HL-60 (cell line): ENCODE measurements around the gene TMEM80.

ENCODE experiments used
- CTCF ChIP-seq: IDR thresholded peaks from one replicate; pipeline ENCODE4 v1.5.1; 2011; ENCODE audit warnings: low read length, control low read depth, inconsistent platforms; ENCODE audit not compliant: insufficient read depth
- GABPA ChIP-seq: IDR thresholded peaks from 2 replicates; pipeline ENCODE4 v1.6.1; 2012; ENCODE audit warnings: low read depth
- POLR2AphosphoS5 ChIP-seq: IDR thresholded peaks from 2 replicates; pipeline ENCODE4 v1.6.1; 2012; ENCODE audit warnings: low read depth
- SPI1 ChIP-seq: IDR thresholded peaks from 2 replicates; pipeline ENCODE4 v1.6.1; 2012; ENCODE audit warnings: low read depth, mild to moderate bottlenecking, borderline replicate concordance

GRCh38 chr11:705646-706438, 10.2 kb downstream of the TMEM80 start, which contains the start of gene EPS8L2:
- TF ChIP-seq CTCF = no peak
- no peak for TF ChIP-seq SPI1
- TF ChIP-seq POLR2AphosphoS5 = 0 out of 2 replicates have a peak, but pooled peaks have one; percentile 19
- no peak for TF ChIP-seq GABPA
